Stimulated activated CD8-positive, alpha-beta memory T cell treated with anti-CD3 and anti-CD28 coated beads, Interleukin-15, amount 100 ng/mL, for 24 hours (primary cell): ENCODE data around the gene HOXB3.

ENCODE experiments used
- DNase-seq: peaks from one replicate; pipeline ENCODE4 v3.0.0-alpha.2; 2020; ENCODE audit warnings: low read depth

The HOXB3 gene

DNA sequence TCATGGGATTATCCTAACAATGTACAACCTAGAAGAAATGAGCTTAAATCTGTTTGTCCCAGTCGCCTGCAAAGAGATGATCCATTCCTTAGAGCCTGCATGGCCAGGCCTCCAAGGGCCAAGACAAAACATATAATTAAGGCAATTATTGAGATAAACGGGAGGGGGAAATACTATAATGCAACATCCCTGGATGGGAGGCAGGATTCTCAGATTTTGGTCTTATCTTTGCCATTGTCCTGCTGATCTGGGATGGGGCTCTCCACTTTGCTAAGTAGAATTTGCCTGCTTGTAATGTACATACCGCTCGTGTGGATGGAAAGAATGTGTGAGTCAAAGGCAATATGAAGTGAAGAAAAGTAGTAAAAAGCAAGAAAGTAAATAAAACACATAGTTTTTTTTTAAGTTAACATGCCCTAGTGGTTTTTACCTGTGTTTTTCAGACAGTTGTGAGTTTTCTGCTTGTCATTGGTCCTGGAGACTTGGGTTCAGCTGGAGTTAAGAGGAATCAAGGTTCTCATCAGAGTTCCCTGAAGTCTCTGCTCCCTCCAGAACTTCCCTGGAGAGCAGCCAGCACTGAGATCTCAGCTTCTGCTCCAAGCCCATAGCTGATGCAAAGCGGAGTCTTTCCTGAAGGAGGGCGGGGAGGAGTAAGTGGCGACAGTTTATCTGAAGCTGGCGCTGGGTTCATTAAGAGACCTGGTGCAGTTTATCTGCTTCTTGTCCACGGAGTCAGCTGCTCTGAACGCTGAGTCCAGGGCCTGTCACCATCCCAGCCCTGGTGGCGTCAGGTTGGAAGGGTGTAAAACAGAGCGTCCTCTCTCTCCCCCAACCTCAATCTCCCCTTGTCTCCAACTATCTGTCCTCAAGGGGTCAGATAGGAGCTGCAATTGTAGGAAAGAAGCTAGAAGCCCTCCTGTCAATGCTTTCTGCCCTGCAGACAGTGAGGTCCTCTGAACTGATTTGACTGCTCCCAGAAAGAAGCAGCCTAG, 89.3 kb downstream of the HOXB3 start:
- no peak for DNase-seq

DNA sequence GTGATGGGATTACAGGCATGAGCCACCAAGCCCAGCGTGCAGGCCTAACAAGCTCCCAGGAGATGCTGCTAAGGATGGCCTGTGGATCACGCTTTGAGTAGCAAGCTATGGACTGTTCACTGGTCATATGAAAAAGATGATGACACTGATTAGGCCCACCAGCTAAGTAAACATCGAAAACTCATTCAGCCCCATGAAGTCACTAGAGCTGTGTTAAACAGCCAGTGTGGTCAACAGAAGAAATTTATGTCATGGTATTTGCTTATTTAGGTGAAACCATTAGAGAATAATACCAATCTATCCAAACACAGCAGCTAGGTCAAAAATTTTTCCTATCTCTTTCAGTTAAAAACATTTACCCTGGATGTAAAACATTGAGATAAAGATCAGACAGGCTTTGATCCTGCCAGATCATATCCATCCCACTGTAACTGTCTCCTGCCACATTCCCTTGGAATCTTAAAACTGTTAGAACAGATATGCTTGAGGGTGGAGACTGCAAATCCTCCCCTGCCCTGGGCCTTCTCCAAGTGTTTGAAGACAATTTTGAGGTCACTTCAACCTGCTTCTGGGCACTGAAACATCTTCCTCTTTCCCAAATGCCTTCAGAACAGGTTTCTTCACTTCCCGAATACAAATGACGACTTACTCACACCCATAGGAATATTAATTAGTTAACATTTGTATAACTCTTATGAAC, 90.2 kb downstream of the HOXB3 start:
- no peak for DNase-seq

DNA sequence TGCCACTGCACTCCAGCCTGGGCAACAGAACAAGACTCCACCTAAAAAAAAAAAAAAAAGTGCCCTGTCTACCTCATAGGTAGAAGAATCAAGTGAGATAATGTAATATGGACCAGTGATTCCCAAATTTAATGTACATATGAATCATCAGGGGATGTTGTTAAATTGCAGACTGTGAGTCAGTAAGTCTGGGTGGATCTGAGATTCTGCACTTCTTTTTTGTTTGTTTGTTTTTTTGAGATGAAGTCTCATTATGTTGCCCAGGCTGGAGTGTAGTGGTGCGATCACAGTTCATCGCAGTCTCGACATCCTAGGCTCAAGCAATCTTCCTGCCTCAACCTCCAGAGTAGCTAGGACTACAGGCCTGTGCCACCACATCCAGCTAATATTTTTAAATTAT, 90.8 kb downstream of the HOXB3 start:
- DNase-seq, result no peak
